GM12891 (cell line): ENCODE results near the gene SMOC2.

ENCODE experiments used
- DNase-seq: peaks from one replicate; pipeline ENCODE4 v3.0.0; 2011; ENCODE audit warnings: low spot score; ENCODE audit not compliant: insufficient read length
- FAIRE-seq: peaks from 2 replicates; lab custom pipeline; 2011; peaks lifted over from hg19 to GRCh38; lab: Jason Lieb, UNC
- PAX5 ChIP-seq: IDR thresholded peaks from 2 replicates; pipeline ENCODE4 v1.6.1; 2011; ENCODE audit warnings: low read length, moderate library complexity, mild to moderate bottlenecking; ENCODE audit not compliant: insufficient read depth, severe bottlenecking
- POLR2A ChIP-seq: IDR thresholded peaks from 2 replicates; pipeline ENCODE4 v1.6.1; 2011; ENCODE audit warnings: low read depth, low read length, control low read depth
- POLR2AphosphoS5 ChIP-seq: IDR thresholded peaks from 2 replicates; pipeline ENCODE4 v1.6.1; 2011; ENCODE audit warnings: low read depth, low read length, control low read depth
- POU2F2 ChIP-seq: IDR thresholded peaks from 2 replicates; pipeline ENCODE4 v1.6.1; 2011; ENCODE audit warnings: low read depth, mild to moderate bottlenecking, control low read depth, low read length, moderate library complexity
- SPI1 ChIP-seq: IDR thresholded peaks from 2 replicates; pipeline ENCODE4 v1.6.1; 2011; ENCODE audit warnings: low read depth, low read length, control low read depth
- TAF1 ChIP-seq: IDR thresholded peaks from 2 replicates; pipeline ENCODE4 v1.6.1; 2011; ENCODE audit warnings: low read depth, low read length, control low read depth

The SMOC2 gene

GRCh38 chr6:168624948-168625347 lies 184.0 kb downstream of the SMOC2 start:
- no peak for TF ChIP-seq POLR2AphosphoS5
- TF ChIP-seq PAX5, result no peak
- TF ChIP-seq POU2F2, result no peak
- TF ChIP-seq SPI1, result no peak
- TF ChIP-seq POLR2A, result no peak
- TF ChIP-seq TAF1, result no peak
- DNase-seq (no peak), FAIRE-seq (no peak)

- DNase-seq (no peak), FAIRE-seq (no peak)
- no peak for TF ChIP-seq POU2F2
- no peak for TF ChIP-seq TAF1
- no peak for TF ChIP-seq PAX5
Observed at GRCh38 chr6:168625602-168626001, 184.6 kb downstream of the SMOC2 start.

- FAIRE-seq (no peak), DNase-seq (no peak)
- no peak for TF ChIP-seq SPI1
- TF ChIP-seq TAF1, result no peak
- no peak for TF ChIP-seq POLR2AphosphoS5
- no peak for TF ChIP-seq PAX5
- TF ChIP-seq POU2F2, result no peak
- no peak for TF ChIP-seq POLR2A
Observed at GRCh38 chr6:168626046-168626602, 185.1 kb downstream of the SMOC2 start.

- TF ChIP-seq PAX5, result no peak
- FAIRE-seq, result no peak
- no peak for DNase-seq
Observed at GRCh38 chr6:168627506-168628175, 186.7 kb downstream of the SMOC2 start.

- DNase-seq (no peak), FAIRE-seq (no peak)
- TF ChIP-seq POLR2AphosphoS5 (no peak), PAX5 (no peak), POU2F2 (no peak), POLR2A (no peak), SPI1 (no peak), TAF1 (no peak)
Observed at GRCh38 chr6:168628176-168628553, 187.2 kb downstream of the SMOC2 start.

GRCh38 chr6:168628732-168629245 lies 187.8 kb downstream of the SMOC2 start:
- FAIRE-seq, result no peak

GRCh38 chr6:168631564-168631963 lies 190.6 kb downstream of the SMOC2 start:
- TF ChIP-seq POLR2AphosphoS5 (no peak), POU2F2 (no peak), POLR2A (no peak), PAX5 (no peak), TAF1 (no peak), SPI1 (no peak)
- DNase-seq (no peak), FAIRE-seq (no peak)

More at GRCh38 chr6:168628732-168629245, 187.8 kb downstream of the SMOC2 start:
- no peak for TF ChIP-seq SPI1
- no peak for TF ChIP-seq POLR2AphosphoS5
- no peak for TF ChIP-seq TAF1
- no peak for TF ChIP-seq PAX5
- no peak for TF ChIP-seq POLR2A
- no peak for TF ChIP-seq POU2F2
- DNase-seq, result no peak

- no peak for FAIRE-seq
- TF ChIP-seq POU2F2 (no peak), PAX5 (no peak), POLR2A (no peak)
- no peak for DNase-seq
Observed at GRCh38 chr6:168632694-168633093, 191.7 kb downstream of the SMOC2 start.

GRCh38 chr6:168634541-168635328 lies 193.8 kb downstream of the SMOC2 start:
- TF ChIP-seq POU2F2 (no peak), SPI1 (no peak), POLR2AphosphoS5 (no peak), PAX5 (no peak), POLR2A (no peak), TAF1 (no peak)
- no peak for DNase-seq
- no peak for FAIRE-seq
